RWPE1 (cell line): ENCODE data around the gene C16orf78.

Experiments used
- CTCF ChIA-PET: fragments of 350-600 bp; sonication (Branson Sonifier 250); formaldehyde crosslinking; extraction: SDS; loops from one replicate; lab custom pipeline; 2021; lab: Yijun Ruan, JAX
- POLR2A ChIA-PET: fragments of 400-600 bp; formaldehyde crosslinking; extraction: SDS; loops from one replicate; lab custom pipeline; 2020; ENCODE audit warnings: antibody characterized with exemption; ENCODE audit not compliant: low non-redundant PET; lab: Yijun Ruan, JAX
- DNase-seq: peaks from one replicate; pipeline ENCODE4 v3.0.0; 2012; ENCODE audit warnings: low spot score
- H3K27ac ChIP-seq: fragments of 450-650 bp; 2 replicates; pipeline ENCODE4 v1.5.1; 2017
- TF ChIP-seq, protein P1 (sequence below): fragments of 450-650 bp; conservative IDR thresholded peaks from 2 replicates; pipeline ENCODE4 v1.5.1; 2017; ENCODE audit warnings: low read depth, mild to moderate bottlenecking

Gene C16orf78

DNA sequence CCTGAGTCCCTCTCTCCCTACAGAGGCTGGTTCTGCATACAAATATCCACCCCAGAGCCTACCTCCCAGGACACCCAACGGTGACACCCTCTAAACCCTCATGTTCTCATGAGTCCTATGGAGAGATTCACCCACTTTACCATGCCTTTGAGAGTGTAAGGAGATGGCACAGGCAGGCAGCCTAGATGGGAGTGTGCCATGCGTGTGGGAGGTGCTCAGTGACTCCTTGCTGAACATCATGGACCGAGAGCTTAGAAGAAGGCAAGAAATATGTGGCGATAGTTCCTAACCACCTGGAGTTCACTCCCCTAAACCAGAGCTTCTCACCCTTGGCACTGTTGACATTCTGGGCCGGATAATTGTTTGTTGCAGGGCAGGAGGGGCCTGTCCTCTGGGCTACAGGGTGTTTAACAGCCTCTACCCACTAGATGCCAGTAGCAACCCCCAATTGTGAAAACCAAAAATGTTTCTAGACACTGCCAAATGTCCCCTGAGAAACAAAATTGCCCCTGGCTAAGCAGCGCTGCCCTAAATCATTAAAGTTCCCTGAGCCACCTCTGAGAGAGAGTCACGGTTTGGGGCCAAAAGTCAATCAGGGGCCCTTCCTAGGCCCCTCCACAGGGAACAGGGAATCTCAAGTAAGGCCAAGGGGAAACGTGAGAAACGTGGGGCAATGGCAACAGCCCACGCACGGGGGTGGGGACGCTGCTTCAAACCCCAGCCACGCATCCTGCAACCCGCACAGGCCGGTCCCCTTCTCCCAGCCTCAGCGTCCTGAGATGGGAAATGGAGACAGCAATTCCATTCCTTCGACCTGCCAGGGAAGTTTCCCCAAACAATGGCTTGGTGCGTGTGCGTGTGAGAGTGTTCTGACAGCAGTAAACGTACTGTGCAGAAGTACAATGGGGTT lies 66.8 kb downstream of the C16orf78 start:
- DNase-seq, result no peak
- ChIA-PET POLR2A (no interaction called here), CTCF (no interaction called here)
- no peak overlapping the region for H3K27ac ChIP-seq
- TF ChIP-seq, protein P1, sequence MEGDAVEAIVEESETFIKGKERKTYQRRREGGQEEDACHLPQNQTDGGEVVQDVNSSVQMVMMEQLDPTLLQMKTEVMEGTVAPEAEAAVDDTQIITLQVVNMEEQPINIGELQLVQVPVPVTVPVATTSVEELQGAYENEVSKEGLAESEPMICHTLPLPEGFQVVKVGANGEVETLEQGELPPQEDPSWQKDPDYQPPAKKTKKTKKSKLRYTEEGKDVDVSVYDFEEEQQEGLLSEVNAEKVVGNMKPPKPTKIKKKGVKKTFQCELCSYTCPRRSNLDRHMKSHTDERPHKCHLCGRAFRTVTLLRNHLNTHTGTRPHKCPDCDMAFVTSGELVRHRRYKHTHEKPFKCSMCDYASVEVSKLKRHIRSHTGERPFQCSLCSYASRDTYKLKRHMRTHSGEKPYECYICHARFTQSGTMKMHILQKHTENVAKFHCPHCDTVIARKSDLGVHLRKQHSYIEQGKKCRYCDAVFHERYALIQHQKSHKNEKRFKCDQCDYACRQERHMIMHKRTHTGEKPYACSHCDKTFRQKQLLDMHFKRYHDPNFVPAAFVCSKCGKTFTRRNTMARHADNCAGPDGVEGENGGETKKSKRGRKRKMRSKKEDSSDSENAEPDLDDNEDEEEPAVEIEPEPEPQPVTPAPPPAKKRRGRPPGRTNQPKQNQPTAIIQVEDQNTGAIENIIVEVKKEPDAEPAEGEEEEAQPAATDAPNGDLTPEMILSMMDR, result no peak

- H3K27ac ChIP-seq, result no peak overlapping the region
- ChIA-PET CTCF (interaction anchor here (1.2 kb wide), 1 partner anchor 34 kb away, joined by 5 read pairs; no protein-coding TSS in a partner anchor), POLR2A (no interaction called here)
- DNase-seq, result no peak
- TF ChIP-seq, protein P1, result no peak
Measured at GRCh38 chr16:49441366-49441780, 67.8 kb downstream of the C16orf78 start.

DNA sequence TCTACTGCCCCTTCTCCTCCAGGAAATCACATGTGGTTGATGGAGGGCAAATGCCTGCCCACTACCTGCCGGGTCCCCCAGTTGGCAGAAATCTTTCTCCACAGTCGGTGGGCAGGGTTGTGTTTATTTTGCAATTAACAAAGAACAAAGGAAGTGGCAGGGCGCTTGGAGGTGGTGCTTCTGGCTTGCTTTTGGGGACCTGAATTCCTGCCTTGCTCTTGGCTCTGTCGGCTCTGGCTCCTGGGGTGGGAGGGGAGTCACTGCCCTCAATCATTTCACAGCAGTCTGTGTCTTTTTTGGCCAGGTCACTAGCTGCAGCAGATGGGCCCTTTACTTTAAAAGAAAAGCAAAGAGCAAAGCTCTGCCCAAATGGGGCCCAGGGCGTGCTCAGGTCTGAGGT lies 69.2 kb downstream of the C16orf78 start:
- CTCF ChIA-PET, result no interaction called here
- POLR2A ChIA-PET, result no interaction called here

GRCh38 chr16:49443576-49443975 lies 70.0 kb downstream of the C16orf78 start:
- DNase-seq, result no peak
- POLR2A ChIA-PET, result no interaction called here
- TF ChIP-seq, protein P1, result no peak
- H3K27ac ChIP-seq, result no peak overlapping the region
- CTCF ChIA-PET, result no interaction called here

More for the DNA sequence above, 69.2 kb downstream of the C16orf78 start:
- TF ChIP-seq, protein P1, result no peak
- DNase-seq, result no peak
- no peak overlapping the region for H3K27ac ChIP-seq

DNA sequence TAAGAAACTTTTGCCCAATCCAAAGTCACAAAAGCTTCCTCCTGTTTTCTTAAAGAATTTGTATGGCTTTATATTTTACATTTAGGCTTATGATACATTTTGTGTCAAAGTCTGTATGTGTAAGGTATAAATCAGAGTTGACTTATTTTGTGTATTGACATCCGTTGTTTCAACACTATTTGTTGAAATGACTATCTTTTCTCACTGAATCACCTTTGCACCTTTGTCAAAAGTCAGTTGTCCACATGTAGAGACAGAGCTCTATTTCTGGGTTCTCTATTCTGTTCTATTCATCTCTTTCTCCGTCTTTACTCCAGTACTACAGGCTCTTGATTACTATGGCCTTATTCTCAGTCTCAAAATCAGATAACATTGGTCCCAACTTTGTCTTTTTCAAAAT lies 73.2 kb downstream of the C16orf78 start:
- DNase-seq, result no peak
- TF ChIP-seq, protein P1, result no peak
- H3K27ac ChIP-seq, result no peak overlapping the region
- ChIA-PET CTCF (interaction anchor here (0.6 kb wide), 1 partner anchor 181 kb away, joined by 3 read pairs; no protein-coding TSS in a partner anchor), POLR2A (no interaction called here)
